Kidney glomerular epithelial cell (primary cell): Measurements from ENCODE around the gene CUX1.

Experiments used
- DNase-seq: peaks from one replicate; lab custom pipeline; 2025; lab: John Stamatoyannopoulos, UW

Gene CUX1

DNA sequence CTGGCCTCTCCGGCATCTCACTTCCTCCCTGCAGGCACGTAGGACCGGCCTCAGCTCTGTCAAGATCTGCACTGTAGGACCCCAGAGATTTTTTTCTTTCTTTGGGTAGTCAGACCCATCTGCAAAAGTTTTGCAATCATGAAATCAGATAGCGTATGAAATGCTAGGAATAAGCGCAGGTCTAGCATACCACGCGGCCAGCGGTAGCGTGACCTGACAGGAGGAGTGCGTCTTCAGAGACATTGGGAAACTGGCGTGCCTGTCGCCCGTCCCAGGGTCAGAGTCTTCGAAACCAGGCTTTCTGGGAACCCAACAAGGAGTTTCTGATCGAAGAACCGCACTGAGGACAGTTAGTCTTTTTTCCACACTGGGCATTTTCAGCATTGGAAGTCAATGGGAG is 368.4 kb downstream of the CUX1 start:
- no peak for DNase-seq

DNA sequence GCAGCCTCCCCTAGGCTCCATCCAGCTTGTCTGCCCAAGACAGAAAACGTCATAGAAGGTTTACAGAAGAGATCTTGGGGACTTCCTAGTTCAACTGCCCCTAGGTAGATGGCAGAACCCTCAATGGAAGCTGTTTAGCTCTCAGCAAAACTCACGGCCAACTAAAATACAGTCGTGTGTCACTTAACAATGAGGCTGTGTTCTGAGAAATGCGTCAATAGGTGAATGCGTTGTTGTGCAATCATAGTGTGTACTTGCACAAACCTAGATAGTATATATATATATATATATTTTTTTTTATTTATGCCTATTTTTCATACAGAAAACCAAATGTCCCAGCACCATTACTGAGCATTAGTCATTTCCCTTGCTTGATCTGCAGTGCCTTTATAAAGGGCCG is 368.9 kb downstream of the CUX1 start:
- no peak for DNase-seq

DNA sequence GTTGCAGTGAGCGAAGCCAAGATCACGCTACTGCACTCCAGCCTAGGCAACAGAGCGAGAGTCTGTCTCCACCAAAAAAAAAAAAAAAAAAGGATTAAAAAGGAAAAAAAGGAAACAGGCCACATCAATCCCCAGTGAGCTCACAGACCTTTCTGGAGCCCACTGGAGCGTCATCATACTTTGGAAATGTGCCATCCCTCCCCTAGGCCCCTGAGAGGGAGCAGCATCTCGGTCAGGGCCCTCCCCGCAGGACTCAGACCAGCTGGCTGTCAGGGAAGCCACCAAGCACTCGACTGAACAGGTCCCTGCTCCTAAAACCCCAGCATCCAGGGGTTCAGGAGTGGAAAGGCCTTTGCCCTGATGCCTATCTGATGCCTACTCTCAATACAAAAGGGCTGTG is 371.3 kb downstream of the CUX1 start:
- DNase-seq: no peak

DNA sequence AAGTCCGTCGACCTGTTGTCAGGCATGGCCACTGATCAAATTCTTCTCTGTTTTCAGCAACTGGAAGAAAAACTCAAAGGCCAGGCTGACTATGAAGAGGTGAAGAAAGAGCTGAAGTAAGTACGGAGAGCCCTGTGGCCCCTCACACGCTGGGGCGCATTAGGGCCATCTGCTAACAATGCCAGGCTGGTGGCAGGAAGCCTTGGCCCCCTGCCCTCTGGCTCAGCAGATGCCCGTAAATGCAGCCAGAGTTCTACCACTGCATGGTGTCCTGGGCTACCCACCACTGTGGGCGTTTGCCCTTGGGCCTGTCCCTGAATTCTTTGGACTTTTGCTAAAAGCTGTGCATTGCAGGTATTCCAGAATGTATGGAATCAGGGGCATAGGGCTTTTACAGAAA is 372.3 kb downstream of the CUX1 start:
- DNase-seq: no peak

DNA sequence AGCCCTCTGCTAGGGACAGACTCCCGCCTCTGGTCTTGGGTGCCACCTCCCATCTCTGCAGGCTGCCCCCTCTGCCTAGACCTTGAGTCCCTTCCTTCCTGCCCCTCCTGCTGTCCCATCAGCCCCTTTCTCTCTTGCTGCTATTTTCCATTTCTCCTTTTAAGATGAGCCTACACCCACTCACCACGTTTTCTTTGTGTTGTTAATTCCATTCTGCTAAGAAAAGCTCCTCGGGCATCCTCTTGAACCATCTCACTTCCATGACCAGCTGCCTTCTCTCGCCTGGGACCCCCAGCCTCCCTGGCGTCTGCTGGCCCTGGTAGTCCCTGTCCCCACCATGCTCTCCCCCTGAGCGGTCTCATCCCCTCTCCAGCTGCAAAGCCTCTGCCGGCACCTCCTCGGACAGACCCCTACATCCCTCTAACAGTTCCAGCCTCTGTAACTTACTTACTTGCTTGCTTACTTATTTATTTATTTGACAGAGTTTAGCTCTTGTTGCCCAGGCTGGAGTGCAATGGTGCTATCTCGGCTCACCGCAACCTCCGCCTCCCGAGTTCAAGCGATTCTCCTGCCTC is 373.4 kb downstream of the CUX1 start:
- no peak for DNase-seq

DNA sequence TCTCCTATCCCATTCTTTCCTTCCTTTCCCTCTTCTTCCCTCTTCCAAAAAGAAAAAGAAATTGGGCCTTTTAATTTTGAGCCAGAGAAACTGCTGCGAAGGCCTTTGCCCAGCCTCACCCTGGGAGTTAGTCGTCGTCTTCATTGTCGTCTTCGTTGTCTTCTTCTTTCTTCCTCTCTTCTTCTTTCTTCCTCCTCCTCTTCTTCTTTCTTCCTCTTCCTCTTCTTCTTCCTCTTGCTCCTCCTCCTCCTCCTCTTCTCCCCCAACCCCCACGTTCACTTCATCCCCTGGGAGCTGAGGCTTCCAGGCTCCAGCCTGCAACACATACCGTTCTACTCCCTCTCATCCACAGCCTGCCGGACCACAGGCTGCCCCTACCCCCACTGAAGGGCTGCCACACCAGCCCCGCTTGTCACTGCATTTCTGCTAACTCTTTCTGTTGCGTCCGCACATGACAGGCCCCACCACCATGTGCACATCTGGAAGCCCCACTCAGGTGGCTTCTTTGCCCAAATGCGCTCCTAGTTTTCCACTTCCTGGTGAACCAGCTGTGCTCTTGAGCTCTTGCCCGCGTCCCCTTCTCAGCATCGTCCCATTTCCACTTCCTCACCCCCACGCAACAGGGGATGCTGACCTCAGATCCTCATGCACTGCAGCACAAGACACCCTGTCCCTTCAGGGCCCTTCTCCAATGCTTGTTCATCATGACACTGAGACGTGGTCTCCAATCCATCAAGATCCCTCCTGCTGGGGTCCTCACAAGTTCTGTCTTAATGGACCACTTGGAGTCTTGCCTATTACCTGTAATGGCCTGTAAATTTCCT is 374.3 kb downstream of the CUX1 start:
- DNase-seq: no peak

DNA sequence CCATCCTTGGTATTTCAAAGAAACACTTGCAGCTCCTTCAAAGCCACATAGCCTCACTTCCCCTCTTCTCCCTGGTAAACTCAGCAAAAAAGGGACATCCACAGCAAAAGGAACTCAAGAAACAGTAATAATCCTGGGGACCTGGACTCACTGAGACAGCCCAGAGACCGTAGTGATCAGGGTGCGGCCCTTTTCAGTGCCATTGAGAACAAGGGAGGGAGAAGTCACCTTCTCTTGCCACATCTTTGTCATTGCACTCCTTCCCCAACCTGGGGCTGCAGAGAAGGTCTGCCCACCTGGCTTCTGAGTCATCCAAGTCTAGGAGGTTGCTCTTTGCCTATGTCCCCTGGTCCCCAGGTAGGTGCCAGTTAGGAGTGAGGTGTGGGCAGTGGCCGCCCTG is 375.4 kb downstream of the CUX1 start:
- DNase-seq: no peak

DNA sequence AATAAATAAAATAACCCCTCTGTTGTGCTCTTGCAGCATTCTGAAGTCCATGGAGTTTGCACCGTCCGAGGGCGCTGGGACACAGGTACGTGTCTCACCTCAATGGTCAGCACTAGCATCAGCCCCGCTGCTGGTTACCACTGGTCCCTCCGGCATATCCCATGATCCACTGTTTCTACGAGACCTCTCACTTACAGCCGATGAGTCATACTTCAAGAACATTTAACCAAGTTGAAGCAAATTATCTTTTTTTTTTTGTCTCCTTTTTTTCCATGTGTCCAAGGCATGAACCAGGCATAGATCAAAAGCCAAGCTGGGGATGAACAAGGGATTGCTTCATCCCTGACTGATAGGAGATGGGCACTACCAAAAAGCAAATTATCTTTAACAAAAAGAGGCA is 376.4 kb downstream of the CUX1 start:
- DNase-seq: no peak

DNA sequence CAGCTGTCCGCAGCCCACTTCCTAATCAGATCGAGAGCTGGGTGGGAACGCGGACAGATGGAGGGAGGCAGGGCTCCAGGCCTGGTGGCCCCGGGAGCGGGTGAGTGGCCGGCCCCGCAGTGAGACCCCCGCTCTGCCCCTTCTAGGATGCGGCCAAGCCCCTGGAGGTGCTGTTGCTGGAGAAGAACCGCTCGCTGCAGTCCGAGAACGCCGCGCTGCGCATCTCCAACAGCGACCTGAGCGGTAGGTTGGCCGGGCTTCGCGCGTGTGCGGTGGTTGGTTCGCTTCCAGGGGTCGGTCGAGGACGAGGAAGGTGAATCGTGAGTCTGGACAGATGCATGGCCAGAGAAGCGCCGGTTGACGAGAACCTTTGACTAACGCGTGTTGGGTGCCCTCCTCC is 377.9 kb downstream of the CUX1 start:
- DNase-seq: no peak

DNA sequence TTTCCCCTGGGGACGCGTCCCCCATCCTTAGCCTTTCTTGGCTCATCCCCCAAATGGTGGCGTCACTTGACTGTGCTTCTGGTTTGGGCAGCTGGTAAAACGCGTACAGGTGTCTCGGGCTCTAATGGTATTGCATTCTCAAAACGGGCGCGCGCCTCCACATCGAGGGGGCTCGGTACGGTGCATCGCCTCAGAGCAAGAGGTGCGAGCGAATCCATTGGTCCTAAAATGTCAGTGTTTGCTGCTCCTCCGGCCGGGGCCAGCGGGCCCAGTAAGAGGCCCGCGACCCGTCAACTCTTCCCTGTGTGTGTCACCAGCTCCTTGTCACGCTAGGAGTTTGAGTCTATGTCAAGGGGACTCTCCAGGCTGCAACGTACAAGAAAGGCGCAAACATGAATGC is 378.6 kb downstream of the CUX1 start:
- DNase-seq: no peak

DNA sequence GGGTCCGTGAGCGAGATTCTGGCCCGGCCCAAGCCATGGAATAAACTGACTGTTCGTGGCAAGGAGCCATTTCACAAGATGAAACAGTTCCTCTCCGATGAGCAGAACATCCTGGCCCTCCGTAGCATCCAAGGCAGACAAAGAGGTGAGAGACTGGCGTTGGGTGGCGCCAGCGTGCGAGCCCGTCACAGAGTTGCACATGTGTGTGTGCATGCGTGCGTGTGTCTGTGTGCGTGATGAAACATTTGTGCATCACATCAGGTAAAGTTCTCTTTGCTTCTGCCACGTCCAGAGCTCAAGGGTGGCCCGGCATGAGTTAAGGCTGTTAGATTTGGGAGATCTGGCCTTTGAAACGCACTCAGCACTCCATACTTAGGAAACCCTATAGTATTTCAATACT is 379.7 kb downstream of the CUX1 start:
- no peak for DNase-seq

DNA sequence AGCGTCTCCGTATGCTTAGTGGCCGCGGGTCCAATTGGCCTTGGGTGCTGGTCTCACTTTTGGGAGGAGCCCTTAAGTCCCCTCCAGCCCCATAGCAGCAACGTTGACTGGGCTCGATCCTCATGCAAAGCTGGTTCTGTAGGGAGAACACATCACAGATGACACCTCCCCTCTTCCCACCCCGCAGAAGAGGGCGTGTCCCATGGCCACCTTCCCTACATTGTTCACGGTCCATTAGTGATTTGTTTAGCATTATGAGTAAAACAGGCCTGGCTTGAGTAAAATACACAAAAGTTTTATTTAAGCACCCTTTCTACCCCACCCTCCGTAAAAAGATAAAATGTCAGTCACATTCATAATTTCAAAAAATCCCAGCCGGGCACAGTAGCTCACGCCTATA is 380.2 kb downstream of the CUX1 start:
- DNase-seq: no peak

DNA sequence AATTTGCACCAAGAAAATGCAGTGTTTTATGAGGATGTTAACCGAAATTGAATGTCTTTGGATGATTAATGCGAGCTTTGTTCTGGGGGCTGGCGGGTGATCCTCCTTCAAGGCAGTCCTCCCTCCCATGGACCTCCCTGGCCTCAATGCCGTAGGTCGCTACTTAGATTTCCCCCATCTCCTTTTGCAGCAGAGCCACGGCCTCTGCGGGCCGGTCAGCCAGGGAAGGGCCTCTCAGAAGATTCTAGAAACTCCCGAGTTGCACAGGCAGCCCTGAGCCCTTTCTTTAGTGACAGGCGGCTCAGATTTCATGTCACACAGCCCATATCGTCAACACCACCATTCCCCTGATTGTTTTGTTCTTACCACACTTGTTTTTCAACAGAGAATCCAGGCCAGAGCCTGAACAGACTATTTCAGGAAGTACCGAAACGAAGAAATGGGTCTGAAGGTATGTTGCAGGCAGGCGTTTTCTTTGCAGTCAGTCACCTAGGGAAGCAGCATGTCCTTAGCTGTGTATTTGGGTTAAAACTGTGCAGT is 381.1 kb downstream of the CUX1 start:
- DNase-seq: no peak

DNA sequence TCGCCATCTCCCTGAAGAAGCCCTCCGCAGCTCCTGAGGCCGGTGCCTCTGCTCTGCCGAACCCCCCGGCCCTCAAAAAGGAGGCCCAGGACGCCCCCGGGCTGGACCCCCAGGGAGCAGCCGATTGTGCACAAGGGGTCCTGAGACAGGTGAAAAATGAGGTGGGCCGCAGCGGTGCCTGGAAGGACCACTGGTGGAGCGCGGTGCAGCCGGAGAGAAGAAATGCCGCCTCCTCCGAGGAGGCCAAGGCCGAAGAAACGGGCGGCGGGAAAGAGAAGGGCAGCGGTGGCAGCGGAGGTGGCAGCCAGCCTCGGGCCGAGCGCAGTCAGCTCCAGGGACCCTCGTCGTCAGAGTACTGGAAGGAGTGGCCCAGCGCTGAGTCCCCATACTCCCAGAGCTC is 384.1 kb downstream of the CUX1 start:
- no peak for DNase-seq

DNA sequence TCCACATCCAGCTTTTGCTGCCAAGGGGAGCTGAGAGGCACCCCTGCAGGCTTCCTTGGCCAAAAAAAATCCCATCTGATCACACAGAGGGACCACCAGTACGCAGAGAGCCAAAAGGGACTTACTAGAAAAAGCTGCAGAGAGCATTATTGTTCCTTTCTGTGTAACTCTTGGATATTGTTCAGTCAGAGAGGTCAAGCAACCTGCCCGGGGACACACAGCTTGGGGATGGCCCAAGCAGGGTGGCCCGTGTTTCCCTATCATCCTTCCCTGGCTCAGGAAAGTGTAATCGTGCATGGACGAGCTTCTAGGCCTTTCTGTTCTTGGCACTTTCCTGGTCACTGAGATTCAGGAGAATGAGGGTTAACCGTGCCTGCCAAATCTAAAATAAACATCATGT is 385.1 kb downstream of the CUX1 start:
- no peak for DNase-seq

DNA sequence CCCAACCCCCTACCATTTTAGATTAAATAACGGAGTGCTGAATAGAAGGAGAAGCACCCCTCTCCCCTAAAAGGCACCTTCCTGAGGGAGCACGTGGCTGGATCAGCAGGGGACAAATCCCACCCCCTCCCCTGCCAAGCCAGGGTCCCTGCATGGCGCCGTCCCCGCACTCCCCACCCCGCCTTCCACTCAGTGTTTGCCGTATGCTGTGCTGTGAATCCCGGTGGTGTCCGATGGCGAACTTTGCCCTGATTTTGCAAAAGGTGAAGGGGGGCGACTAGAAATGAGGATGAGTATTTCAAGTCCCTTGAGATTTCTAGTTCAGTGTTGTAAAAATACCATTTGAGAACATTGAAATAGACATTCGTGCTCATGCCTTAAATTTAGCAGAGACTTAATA is 385.8 kb downstream of the CUX1 start:
- DNase-seq: no peak

DNA sequence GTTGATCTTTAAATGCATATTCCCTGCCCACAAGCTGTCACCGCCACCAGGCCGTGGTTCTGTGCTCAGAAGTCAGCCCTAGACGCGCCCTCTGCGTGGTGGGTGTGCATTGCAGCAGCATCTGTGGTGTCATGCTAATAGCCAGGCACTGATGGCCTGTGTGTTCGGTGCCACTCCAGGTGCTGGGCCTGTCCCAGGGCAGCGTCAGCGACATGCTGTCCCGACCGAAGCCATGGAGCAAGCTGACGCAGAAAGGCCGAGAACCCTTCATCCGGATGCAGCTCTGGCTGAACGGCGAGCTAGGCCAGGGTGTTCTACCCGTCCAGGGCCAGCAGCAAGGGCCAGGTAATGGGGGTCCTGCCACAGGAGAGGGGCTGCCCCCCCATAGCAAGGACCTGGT is 386.8 kb downstream of the CUX1 start:
- DNase-seq: no peak

DNA sequence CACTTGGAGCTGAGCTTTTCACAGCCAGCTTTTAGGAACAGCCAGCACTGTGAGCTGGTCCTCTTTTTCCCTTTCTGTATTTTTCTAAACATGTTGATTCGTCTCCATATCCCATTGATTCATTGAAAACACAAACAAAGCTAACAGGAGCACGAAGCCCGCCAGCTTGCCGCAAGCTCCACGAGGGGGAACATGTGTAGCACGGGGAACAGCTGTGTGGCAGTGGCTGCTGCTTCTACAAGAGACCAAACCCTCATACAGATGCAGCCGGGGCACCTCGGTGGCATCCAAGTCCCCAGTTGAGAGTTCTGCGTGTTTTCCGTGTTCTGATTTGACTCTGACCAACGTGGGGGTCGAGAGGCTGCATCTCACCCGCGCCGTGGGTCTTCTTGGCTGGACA is 388.5 kb downstream of the CUX1 start:
- DNase-seq: no peak

DNA sequence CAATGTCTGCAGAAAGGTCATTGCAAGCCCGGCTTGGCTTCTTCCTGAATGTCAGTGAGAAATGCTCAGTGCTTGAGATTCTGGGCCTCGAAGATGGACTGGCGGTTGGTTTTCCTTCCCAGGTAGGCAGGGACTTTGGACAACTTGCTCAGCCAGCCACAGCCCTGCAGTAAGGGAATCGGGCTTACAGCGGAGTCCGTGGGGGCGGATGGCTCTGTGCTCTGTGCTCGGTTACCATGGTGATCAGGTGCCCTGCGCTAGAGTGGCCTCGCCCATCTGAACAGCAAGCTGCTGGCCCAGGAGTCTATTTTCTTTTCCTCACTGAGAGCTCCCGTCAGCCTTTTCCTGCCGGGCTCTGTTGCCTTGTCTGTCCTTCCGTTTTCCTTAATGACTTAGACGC is 391.4 kb downstream of the CUX1 start:
- no peak for DNase-seq

DNA sequence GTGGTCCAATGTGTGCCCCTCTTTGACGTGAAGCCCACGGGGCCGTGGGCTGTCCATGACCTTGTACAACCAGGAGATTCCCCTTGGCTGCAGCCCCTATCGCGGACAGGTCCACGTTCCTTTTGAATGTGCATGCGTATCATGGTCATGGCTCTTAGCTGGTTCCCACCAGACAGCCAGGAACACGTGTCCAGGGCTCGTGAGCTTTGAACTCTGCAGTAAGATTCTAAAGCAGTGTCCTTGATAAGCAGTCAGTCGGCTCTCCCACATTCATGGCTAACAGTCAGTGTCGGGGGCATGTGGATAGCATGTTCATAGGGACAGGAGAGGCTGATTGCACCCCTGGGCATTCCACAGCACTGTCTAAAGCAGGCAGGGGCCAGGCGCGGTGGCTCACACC is 393.4 kb downstream of the CUX1 start:
- DNase-seq: no peak

DNA sequence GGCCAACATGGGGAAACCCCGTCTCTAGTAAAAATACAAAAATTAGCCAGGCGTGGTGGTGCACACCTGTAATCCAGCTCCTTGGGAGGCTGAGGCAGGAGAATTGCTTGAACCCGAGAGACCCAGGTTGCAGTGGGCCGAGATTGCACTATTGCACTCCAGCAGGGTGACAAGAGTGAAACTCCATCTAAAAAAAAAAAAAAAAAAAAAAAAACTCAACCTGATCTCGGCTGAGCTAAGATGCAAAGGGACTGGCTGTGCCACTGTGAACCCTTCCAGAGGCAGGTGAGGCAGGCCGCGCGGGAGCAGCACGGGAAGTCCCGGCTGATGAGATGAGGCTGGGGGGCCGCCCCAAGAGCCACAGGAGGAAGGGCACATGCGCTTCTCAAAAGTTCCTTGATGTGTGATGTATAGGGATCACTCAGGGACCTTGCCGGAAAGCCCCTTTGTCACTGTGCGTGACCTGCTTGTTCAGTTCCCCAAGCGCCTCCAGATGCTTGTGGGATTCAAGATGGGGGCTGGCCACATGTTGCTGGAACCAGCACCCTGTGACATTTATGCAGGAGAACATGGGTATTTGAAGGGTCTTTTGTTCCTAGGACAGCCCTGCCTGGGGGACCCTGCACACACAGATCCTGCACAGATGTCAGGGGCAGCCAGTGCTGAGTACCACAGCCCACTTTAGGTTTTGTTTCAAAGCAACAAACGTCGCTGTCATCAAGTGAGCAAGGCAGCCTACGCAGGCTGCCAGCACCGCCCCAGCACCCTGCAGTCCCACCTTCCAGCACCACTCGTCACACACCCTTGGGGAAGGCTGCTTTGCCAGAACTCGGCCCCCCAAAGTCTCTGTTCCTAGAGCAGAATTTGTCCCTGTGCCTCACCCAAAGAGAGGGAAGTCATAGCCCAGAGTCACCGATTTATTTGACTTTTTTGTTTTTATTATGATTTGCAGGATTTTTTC is 394.4 kb downstream of the CUX1 start:
- DNase-seq: no peak

DNA sequence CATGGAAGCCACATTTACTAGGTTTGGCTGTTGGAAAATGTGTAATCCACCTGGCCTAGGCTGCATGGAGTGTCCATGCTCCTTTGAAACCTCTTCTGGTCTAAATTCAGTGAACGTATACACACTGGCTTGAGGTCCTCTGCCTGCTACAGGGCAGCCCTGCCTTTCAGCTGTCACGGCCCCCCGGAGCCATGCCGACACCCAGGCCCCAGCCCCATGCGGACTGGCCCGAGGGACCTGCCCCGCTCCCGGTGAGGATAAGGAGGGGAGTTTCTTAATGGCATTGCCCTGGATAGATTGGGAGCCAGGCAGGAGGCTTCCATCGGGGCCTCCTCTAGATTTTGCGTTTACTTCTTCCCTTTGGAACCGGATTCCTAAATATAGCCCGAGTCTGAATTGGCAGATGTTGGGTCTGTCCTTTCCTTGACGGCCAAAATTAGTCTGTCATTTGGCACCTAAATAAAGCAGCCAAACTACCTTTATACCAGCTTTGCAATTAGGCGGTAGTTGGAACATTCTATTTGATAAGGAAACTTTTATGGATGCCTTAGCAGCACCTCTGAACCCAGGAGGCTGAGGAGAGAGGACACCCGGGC is 397.1 kb downstream of the CUX1 start:
- DNase-seq: no peak
